HG03139 (cell line): ENCODE results near the gene RNF128.
"Not testable (repeated sequence)": the region's sequence is repeated elsewhere in the genome, so short reads cannot be mapped to it uniquely, and the experiment has no call there.

Experiments
- ATAC-seq: cut with Tn5 transposase; IDR thresholded peaks from one replicate; pipeline ENCODE4 v1.9.1; 2021; ENCODE audit not compliant: unreplicated experiment

The RNF128 gene

DNA sequence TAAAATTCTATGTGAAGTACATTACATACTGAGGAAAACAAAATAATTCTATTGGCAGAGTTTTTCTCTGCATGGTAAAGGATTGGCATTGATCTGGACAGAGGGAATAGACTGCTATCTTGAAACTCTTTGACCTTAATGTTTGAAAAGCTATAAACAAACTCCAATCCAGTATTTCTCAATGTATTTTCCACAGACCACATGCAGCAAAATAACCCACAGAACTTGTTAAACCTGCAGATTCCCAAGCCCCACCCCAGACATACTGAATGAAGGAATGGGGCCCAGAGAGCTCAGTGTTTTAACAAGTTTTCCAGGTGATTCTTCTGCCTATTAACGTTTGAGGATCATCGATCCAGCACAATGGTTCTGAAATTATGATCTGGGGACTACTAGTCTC lies 15.7 kb downstream of the RNF128 start:
- no peak for ATAC-seq

DNA sequence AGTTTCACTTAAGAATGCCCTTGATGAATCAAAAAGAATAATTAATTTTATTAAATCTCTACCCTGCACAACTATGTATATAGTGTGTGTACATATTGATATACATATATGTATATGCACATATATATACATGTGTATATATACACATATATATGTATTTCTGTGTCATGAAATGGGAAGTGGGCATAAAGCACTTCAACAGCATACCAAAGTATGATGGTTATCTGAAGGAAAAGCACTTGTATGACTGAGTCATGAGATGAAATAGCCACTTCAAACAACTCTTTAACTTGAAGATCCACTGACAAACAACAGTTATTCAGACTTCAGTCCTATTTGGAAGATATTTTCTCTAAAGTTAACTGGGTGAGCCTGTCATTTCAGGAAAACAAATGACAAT lies 16.3 kb downstream of the RNF128 start:
- ATAC-seq: no peak

DNA sequence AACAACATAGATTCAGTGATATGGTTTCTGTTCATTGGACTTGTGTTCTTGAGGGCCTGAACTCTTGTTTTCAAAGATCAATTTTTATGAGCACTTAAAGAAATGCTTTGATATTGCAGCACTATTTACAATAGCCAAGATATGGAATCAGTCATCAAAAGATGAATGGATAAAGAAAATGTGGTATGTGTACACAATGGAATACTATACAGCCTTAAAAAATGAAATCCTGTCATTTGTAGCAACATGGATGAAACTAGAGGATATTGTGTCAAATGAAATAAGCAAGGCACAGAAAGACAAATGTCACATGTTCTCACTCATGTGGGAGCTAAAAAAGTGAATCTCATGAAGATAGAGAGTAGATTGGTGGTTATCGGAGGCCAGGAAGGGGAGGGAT lies 21.9 kb downstream of the RNF128 start:
- ATAC-seq: no peak

DNA sequence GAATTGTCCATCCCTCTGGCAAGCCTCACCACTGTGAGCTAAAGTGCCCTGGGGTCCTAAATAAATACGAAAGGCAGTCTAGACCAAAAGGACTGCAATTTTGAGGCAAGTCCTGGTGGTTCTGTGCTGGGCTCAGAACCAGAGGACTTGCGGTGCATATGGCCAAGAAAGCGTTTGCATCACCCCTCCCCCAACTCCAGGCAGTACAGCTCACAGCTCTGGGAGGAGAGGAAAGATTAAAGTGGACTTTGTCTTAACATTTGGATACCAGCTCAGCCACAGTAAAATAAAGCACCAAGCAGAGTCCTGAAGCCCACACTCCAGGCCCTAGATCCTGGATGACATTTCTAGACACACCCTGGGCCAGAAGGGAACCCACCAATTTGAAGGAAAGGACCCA lies 24.9 kb downstream of the RNF128 start:
- ATAC-seq: no peak

- no peak for ATAC-seq
Measured at GRCh38 chrX:106752101-106752678, 25.7 kb downstream of the RNF128 start.

- ATAC-seq: not testable (repeated sequence)
Measured at GRCh38 chrX:106769288-106769687, 42.8 kb downstream of the RNF128 start.

DNA sequence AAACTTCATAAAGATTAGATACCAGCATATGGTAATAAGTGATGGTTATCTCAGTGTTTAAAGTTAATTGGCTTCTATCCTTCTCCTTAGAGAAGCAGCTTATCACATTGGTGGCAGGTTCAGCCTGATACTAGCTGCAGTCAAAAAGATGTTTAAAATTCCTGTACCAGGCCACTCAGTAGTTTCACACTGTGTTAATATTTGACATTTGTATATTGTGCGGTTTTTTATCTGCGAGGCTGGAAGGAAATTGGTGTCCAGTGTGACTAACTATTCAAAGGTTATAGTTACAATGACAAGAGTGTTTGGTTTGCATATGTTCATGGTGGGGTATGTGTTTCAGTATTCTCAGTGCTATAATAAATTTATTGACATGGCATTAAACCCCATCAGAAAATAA lies 48.5 kb downstream of the RNF128 start:
- ATAC-seq: no peak

GRCh38 chrX:106780264-106780663 lies 53.8 kb downstream of the RNF128 start:
- ATAC-seq: no peak

GRCh38 chrX:106780664-106781377 lies 54.3 kb downstream of the RNF128 start:
- ATAC-seq: no peak

DNA sequence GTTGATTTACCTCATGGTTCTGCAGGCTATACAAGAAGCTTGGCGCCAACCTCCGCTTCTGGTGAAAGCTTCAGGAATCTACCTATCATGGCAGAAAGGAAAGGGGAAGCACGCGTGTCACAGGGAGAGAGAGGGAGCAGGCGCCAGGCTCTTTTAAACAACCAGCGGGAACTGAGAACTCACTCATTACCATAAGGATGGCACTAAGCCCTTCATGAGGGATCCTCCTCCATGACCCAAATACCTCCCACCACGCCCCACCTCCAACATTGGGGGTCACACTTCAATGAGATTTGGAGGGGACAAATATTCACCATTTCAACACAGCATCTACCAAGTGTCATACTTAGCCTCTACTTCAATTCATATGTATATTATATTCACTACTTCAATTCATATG lies 57.2 kb downstream of the RNF128 start:
- ATAC-seq: no peak

DNA sequence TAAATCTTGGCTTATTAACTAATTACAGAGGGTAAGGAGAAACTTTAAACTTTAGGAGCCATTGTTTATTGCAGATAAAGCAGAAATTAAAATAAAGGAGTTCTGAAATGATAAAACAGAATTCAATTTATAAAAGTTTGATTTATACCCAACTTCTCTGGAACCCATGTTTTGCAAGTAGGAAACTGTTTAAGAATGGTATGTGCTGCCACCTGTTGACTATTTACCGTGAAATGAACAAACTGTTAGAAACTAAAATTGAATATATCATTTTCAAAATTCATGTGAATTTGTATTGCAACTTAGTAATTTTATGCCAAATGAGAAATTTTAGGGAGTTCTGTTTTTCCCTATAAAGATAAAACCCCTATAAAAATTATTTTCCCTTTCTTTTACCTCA lies 65.0 kb downstream of the RNF128 start:
- no peak for ATAC-seq

DNA sequence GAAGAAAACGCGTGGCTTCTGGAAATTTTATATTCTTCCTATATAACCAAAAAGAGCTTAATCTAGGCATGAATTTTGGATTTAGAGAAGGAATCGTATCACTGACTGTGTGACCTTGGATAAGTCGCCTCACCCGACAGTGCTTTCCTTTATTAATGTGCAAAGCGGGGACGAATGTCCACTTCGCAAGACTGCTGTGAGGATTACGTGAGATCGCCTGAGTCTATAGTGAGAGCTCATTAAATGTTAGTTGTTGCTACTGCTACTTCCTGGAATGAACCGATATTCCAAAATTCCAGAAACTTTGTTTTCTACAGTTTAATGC lies 75.5 kb downstream of the RNF128 start:
- peak; percentile 8 for ATAC-seq

GRCh38 chrX:106802388-106803275 lies 76.1 kb downstream of the RNF128 start, which contains the start of gene TBC1D8B:
Gene TBC1D8B (plus strand): TSS chrX:106802673. CDS start chrX:106802854, 181 bp downstream.
- peak; percentile 95 for ATAC-seq

DNA sequence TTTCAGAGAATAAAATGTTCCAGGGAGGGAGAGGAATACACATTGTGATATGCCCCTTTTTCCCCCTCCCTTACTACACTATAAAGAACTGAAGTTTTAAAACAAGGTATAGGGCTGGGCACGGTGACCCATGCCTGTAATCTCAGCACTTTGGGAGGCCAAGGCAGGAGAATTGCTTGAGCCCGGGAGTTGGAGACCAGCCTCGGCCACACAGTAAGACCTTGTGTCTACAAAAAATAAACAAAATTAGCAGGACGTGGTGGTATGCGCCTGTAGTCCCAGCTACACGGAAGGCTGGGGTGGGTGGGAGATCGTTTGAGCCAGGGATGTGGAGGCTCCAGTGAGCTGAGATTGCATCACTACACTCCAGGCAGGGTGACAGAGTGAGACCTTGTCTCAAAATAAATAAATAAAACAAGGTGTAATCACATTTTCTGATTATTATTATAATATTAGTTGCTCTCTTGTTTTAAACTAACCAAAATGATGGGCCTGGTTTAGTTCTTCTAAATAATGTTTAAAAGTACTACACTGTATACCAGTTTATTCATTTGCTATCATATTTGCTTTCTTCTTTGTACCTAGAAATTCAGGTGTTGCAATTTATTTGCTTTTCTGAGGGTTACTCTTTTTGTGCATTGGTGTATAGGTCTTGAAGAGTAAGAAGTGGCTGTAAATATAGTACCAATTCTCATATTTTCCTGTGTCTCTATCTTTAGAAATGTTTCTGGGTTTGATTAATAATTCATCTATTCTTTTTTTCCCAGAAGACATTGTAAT lies 84.8 kb downstream of the RNF128 start:
- ATAC-seq: no peak

DNA sequence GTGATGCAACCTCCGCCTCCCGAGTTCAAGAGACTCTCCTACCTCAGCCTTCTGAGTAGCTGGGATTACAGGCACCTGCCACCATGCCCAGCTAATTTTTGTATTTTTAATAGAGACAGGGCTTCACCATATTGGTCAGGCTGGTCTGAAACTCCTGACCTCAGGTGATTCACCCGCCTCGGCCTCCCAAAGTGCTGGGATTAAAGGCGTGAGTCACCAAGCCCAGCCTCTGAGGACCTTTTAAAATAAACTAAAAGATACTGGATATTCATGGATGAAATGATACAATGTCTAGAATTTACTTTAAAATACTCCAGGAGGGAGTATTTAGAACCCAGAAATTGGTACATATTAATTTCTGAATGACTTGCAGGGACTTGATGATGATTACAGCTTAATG lies 86.4 kb downstream of the RNF128 start:
- ATAC-seq: not testable (repeated sequence)

GRCh38 chrX:106814093-106814492 lies 87.6 kb downstream of the RNF128 start:
- ATAC-seq: not testable (repeated sequence)
